SK-N-SH treated with all-trans-retinoic acid at 6 μM for 48 hours (cell line): ENCODE results near the gene IFITM1.

Experiments used
- ARNTL ChIP-seq: fragments of 450-650 bp; formaldehyde crosslinking; IDR thresholded peaks from 2 replicates; pipeline ENCODE4 v1.5.0; 2020; ENCODE audit warnings: low read depth, mild to moderate bottlenecking, moderate library complexity, borderline replicate concordance
- GLIS3 ChIP-seq: fragments of 250-450 bp; sonication (Bioruptor Pico); IDR thresholded peaks from 2 replicates; pipeline ENCODE4 v1.5.0; 2020; ENCODE audit warnings: mild to moderate bottlenecking, moderate library complexity
- OSR1 ChIP-seq: fragments of 250-450 bp; sonication (Bioruptor Pico); IDR thresholded peaks from 2 replicates; pipeline ENCODE4 v1.8.0; 2022; ENCODE audit warnings: moderate library complexity, mild to moderate bottlenecking, inconsistent platforms
- PATZ1 ChIP-seq: fragments of 250-450 bp; sonication (Bioruptor Pico); IDR thresholded peaks from 2 replicates; pipeline ENCODE4 v1.8.0; 2020; ENCODE audit warnings: mild to moderate bottlenecking, moderate library complexity, borderline replicate concordance
- POU6F1 ChIP-seq: fragments of 250-450 bp; sonication (Bioruptor Pico); IDR thresholded peaks from 2 replicates; pipeline ENCODE4 v1.8.0; 2021; ENCODE audit warnings: low read depth, mild to moderate bottlenecking, moderate library complexity, borderline replicate concordance
- PPARA ChIP-seq: fragments of 250-450 bp; sonication (Bioruptor Pico); IDR thresholded peaks from 2 replicates; pipeline ENCODE4 v1.5.0; 2020; ENCODE audit warnings: mild to moderate bottlenecking, borderline replicate concordance
- ZFP30 ChIP-seq: fragments of 450-650 bp; formaldehyde crosslinking; IDR thresholded peaks from 2 replicates; pipeline ENCODE4 v1.5.0; 2022; ENCODE audit warnings: mild to moderate bottlenecking, moderate library complexity
- ZNF565 ChIP-seq: fragments of 450-650 bp; formaldehyde crosslinking; conservative IDR thresholded peaks from 2 replicates; pipeline ENCODE4 v1.5.0; 2020; ENCODE audit warnings: low read depth, mild to moderate bottlenecking, moderate library complexity
- ZNF70 ChIP-seq: fragments of 450-650 bp; formaldehyde crosslinking; IDR thresholded peaks from 2 replicates; pipeline ENCODE4 v1.5.0; 2020; ENCODE audit warnings: mild to moderate bottlenecking, moderate library complexity
- ZNF8 ChIP-seq: fragments of 450-650 bp; formaldehyde crosslinking; IDR thresholded peaks from 2 replicates; pipeline ENCODE4 v1.5.0; 2020; ENCODE audit warnings: mild to moderate bottlenecking, moderate library complexity
- TF ChIP-seq, protein P1 (sequence below): fragments of 250-450 bp; sonication (Bioruptor Pico); IDR thresholded peaks from 2 replicates; pipeline ENCODE4 v1.5.1; 2021; ENCODE audit warnings: mild to moderate bottlenecking, moderate library complexity

DNA sequence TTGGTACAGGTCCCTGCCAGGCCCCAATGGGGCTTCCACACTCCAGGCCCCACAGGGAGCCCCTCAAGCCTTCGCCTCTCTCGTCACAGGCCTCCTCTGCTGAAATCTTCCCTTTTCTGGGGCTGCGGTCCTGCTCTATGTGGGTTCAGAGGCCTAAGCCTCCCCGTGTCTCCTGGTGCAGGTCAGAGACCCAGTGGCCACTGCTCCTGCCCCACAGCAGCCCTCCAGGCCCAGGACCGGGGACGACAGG lies 12.7 kb downstream of the IFITM1 start:
- TF ChIP-seq ARNTL (CRISPR knock-in tag) (no peak), GLIS3 (CRISPR knock-in tag) (no peak), ZNF8 (CRISPR knock-in tag) (no peak), ZFP30 (no peak), POU6F1 (CRISPR knock-in tag) (no peak), PATZ1 (CRISPR knock-in tag) (no peak), OSR1 (CRISPR knock-in tag) (no peak), PPARA (CRISPR knock-in tag) (no peak), ZNF70 (no peak), ZNF565 (CRISPR knock-in tag) (no peak)
- TF ChIP-seq, protein P1, sequence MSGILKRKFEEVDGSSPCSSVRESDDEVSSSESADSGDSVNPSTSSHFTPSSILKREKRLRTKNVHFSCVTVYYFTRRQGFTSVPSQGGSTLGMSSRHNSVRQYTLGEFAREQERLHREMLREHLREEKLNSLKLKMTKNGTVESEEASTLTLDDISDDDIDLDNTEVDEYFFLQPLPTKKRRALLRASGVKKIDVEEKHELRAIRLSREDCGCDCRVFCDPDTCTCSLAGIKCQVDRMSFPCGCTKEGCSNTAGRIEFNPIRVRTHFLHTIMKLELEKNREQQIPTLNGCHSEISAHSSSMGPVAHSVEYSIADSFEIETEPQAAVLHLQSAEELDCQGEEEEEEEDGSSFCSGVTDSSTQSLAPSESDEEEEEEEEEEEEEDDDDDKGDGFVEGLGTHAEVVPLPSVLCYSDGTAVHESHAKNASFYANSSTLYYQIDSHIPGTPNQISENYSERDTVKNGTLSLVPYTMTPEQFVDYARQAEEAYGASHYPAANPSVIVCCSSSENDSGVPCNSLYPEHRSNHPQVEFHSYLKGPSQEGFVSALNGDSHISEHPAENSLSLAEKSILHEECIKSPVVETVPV (CRISPR knock-in tag) = no peak
